Measurements from ENCODE around the gene RSPH9.

GRCh38 chr6:43689421-43689820 lies 44.6 kb downstream of the RSPH9 start:
- TF ChIP-seq ZNF274 (IDR thresholded peaks at IDR 0.05; ENCODE audit: low read depth, low read length) (no peak), YY1 (IDR thresholded peaks at IDR 0.05; ENCODE audit: insufficient read depth, insufficient read length) (no peak)
